ENCODE results near the gene B4GALNT4.
"Not testable (repeated sequence)": the region's sequence is repeated elsewhere in the genome, so short reads cannot be mapped to it uniquely, and the experiment has no call there.

The B4GALNT4 gene

GRCh38 chr11:376531-377173 lies 7.4 kb downstream of the B4GALNT4 start:
- DNase-seq (ENCODE audit: low read depth), result no peak

DNA sequence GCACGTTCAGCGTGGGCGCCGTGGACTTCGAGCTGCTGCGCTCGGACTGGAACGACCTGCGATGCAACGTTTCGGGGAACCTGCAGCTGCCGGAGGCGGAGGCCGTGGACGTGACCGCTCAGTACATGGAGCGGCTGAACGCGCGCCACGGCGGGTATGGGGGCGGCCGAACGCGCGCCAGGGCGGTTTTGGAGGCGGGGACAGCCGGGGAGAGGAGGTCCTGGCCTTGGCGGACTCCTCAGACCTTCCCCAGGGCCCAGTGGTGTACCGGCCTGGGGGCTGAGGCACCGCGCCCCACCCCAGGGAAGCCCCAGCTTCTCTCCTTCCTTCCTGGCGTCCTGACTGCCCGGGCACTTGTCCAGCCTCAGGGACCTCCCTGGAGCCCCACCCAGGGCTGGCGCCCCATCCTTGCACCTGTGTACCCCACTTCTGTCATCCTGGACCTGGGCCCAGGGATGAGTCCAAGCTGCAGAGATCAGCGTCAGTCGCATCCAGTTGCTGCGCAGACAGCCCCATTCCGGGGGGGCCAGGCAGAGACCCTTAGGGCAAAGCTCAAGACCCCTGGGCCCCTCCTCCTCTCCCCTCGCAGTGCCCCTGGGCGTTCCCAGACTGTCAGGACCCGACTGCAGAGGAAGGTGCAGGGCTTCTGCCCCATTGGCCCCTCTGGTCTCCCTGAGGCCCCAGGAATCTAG lies 8.0 kb downstream of the B4GALNT4 start:
- DNase-seq (ENCODE audit: low read depth), result no peak

- DNase-seq (ENCODE audit: low read depth), result no peak
These were observed 8.7 kb downstream of the B4GALNT4 start for GRCh38 chr11:377883-378500.

DNA sequence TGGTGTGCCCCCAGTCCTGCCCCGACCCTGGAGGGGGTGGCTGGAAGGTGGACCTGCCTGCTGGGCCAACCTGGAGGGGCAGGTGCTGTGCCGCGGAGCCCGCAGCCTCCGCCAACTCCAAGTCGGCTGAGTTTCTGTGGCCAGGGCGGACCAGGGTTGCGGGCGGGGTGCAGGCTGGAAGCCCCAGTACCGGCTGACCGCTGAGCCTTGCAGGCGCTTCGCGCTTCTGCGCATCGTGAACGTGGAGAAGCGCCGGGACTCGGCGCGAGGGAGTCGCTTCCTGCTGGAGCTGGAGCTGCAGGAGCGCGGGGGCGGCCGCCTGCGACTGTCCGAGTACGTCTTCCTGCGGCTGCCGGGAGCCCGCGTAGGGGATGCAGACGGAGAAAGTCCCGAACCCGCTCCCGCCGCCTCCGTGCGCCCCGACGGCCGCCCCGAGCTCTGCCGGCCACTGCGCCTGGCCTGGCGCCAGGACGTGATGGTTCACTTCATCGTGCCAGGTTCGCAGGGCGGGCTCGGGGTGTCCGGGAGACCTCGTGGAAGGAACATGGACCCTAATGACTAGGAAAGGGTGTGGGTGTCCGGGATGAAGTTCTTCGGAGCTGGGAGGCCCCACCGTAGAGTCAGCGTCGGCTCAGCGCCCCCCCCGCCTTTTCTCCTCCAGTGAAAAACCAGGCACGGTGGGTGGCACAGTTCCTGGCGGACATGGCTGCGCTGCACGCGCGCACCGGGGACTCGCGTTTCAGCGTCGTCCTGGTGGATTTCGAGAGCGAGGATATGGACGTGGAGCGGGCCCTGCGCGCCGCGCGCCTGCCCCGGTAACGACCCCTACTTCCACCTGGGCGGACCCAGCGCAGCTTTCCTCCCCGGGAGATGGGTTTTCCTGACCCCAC lies 10.2 kb downstream of the B4GALNT4 start:
- DNase-seq (ENCODE audit: low read depth), result no peak

DNA sequence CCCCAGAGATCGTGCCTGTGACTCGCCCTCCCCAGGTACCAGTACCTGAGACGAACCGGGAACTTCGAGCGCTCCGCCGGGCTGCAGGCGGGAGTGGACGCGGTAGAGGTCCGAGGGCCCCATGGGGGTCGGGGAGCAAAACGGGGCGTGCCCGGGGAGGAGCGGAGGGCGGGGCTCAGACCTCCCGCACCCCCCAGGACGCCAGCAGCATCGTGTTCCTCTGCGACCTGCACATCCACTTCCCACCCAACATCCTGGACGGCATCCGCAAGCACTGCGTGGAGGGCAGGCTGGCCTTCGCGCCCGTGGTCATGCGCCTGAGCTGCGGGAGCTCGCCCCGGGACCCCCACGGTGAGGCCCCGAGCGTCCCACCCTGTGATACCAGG lies 10.8 kb downstream of the B4GALNT4 start:
- no peak for DNase-seq (ENCODE audit: low read depth)

DNA sequence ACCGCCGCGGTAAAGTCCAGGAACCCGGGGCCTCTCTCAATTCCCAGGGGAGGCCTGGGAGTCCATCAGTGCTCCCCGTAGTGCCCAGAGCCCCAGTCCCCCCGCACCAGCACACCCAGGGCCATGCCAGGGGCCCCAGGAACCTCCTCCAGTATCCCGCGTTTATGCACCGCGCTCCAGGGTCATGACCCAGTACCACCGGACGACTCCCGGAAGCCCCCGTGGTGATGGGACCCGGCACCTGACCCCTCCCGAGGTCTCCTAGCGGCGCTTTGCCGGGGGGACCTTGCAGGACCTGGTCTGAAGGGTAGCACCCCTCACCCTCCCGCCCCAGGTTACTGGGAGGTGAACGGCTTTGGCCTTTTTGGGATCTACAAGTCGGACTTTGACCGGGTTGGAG lies 11.2 kb downstream of the B4GALNT4 start:
- DNase-seq (ENCODE audit: low read depth), result no peak

DNA sequence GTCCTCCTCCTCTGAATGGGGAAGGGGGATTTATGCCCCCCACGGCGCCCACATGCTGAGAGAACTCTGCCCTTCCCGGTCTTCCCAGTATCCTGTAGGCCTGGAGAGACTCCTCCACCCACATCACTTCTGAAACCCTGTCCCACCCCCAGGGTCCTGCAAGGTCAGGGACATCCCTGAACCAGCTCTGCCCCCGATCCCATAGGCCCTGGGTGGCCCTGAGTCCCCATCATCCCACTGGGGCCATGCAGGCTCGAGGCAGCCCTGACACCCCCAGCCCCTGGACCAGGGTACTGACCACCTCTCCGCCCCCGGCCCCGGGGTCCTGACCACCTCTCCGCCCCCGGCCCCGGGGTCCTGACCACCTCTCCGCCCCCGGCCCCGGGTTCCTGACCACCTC lies 11.7 kb downstream of the B4GALNT4 start:
- no peak for DNase-seq (ENCODE audit: low read depth)

DNA sequence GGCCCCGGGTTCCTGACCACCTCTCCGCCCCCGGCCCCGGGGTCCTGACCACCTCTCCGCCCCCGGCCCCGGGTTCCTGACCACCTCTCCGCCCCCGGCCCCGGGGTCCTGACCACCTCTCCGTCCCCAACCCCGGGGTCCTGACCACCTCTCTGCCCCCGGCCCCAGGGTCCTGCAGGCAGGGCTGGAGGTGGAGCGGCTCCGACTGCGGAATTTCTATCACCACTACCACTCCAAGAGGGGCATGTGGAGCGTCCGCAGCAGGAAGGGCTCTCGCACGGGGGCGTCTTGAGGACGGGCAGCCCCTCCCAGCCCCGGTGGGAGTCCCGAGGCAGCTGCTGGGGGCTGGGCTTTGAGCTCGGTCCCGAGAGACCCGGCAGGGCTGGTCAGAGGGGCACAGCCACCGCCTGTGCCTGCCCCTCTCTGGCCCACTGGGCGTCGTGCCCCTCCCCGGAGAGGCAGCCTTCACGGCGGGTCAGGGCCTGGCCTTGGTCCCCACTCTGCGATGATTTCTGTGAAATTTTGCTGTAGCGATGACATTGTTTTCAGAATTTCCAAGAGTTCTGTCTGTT lies 12.3 kb downstream of the B4GALNT4 start:
- DNase-seq (ENCODE audit: low read depth), result no peak

- no peak for DNase-seq (ENCODE audit: low read depth)
These were observed 12.9 kb downstream of the B4GALNT4 start for GRCh38 chr11:382081-382629.

- DNase-seq (ENCODE audit: low read depth), result no peak
These were observed 14.1 kb downstream of the B4GALNT4 start for GRCh38 chr11:383431-383830.

DNA sequence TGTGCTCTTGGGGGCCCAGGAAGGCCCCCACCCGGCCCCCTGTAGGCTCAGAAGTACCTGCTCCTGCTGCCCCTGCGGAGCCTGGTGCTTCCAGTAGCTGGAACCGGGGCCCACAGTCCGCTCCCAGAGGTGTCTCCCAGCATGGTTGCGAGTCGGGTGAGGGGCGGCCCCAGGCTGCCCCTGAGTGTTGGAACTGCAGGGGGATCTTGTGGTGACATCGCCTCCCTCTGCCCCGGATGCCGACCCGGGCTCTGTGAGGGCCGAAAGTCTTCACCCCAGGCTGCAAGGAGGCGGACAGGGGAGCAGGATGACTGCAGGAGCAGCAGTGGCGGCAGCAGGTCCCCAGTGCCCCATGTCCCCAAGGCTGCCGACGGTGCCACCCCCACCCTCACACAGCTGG lies 15.2 kb downstream of the B4GALNT4 start:
- DNase-seq (ENCODE audit: low read depth), result no peak

- DNase-seq (ENCODE audit: low read depth), result no peak
These were observed 16.5 kb downstream of the B4GALNT4 start for GRCh38 chr11:385594-386351.

DNA sequence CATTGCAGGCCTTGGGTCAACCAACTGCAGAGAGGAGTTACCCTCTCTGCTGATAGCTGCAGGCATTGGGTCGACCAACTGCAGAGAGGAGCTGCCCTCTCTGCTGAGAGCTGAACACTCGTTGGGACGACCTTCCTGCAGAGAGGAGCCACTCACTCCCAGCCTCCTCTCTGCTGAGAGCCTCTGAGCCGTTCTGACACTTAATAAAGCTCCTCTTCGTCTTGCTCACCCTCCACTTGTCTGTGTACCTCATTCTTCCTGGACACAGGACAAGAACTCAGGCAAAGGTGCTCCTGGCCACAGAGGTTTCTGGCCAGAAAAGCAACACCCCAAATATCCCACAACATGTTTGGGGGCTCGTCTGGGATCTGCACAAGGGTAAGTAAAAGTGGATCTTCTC lies 17.2 kb downstream of the B4GALNT4 start:
- no peak for DNase-seq (ENCODE audit: low read depth)

DNA sequence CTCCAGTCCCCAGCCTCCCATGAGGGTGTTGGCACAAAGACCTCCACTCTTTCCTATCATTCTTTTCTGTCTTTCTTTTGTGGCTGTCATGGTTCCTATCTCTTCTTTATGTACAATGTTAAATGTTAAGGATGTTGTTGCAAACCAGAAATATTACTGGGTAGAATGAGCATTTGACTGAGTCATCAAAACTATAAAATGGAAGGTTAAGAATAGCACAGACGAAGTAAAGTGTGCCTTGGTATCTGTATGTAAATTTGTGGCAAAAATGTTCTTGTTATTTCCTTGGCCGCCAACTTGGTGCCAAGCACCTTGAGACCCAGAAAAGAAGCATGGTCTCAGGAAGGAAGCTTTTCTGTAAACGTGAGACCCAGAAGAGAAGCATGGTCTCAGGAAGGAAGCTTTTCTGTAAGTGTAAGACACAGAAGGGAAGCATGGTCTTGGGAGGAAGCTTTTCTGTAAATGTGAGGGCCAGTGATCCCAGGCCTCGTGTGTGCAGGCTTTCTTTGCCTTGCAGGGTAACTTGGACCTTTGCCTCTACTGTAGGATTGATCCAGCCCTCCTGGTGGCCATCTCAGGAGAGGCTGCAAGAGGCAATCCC lies 18.0 kb downstream of the B4GALNT4 start:
- no peak for DNase-seq (ENCODE audit: low read depth)

- DNase-seq (ENCODE audit: low read depth), result not testable (repeated sequence)
These were observed 20.1 kb downstream of the B4GALNT4 start for GRCh38 chr11:389369-389768.

GRCh38 chr11:390175-390574 lies 20.9 kb downstream of the B4GALNT4 start:
- DNase-seq (ENCODE audit: low read depth), result no peak

DNA sequence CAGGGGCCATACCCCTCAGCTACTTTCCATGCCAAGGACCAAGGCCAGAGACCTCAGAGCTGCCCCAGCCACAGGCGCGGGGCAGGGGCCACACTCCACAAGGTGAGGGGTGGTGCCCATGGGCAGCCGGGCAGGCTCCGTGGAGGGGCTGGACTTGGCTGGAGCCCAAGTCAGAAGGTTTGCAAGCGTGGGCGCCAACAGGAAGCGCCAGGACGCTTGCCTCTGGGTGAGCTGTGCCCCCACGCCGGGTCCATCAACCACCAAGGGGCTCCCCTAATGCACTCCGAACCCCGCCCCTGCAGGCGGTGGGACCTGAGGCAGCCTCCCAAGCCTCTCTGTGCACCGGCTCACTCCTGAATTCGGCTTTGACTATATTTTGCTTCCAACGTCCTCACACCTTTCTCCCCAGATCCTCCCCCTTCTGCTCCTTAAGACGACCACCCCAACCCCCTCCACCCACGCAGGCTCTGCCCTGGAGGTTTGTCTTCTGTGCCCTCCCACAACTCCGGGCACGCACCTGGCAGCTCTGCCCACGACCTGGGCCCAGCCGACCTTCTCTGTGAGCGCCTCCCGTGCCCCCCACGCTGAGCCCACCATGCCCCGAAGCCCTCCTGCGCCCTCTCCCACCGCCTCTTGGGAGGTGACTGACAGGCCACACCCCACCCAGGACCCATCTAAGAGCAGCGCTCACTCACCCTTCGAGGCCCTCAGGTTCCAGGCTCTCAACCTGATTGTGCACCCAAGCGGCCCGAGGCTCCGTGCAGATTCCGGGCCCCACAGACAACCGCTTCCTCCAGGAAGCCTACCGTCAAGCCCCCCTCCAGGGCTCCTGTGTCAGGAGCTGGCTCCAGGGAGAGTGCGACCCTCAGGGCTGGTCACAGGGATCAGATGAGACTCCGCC lies 22.1 kb downstream of the B4GALNT4 start:
- DNase-seq (ENCODE audit: low read depth), result no peak

DNA sequence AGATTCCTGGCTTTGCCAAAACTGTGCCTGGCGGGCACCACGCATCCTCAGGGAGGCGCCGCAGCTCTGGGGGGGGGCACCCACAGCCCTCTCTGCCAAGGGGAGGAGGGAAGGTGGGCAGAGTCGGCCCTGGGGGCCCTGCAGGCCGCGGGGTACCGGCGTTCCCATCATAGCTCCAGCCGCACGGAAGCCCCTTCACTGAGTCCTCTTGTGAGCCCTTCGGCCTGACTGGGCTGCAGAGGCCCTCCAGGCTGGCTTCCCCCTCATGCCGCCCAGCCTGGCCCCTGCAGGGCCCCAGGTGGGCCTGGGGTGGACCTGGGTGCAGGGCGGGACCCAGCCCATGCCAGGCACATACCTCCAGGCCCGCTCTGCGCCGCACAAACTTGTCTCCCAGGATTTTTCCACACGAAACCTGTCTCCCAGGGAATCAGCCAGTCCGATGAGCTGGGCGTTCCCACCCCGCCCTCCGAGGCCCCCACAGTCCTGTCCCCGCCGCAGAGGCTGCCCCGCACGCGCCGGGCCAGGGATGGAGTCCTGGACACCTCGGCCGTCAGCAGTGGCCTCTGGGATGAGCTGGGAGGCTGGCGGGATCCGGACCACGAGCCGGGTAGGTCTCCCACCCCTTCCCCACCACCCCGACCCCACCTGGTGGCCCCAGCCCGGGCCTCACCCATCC lies 22.9 kb downstream of the B4GALNT4 start:
- no peak for DNase-seq (ENCODE audit: low read depth)
